ENCODE measurements around the gene KCNK13. TPM values are rescaled to one million over a fixed set of nuclear protein-coding genes. Genes with fewer than 3 reads are reported as not detected.
A peak's percentile ranks its signal among the peaks of the same experiment; 100 is the strongest.
"Not testable (repeated sequence)": the region's sequence is repeated elsewhere in the genome, so short reads cannot be mapped to it uniquely, and the experiment has no call there.

Gene KCNK13
- polyA plus RNA-seq, 3 donors, result 0.15 to 0.23 (median 0.17) TPM

- no peak for DNase-seq (ENCODE audit: extremely low read depth in 1 of 11, low read depth in 9 of 11, low spot score in 4 of 11)
Observed at GRCh38 chr14:90058876-90059458, 2.8 kb upstream of the KCNK13 start.

- peak in 7 of 11 donors; percentile 20 to 53 (median 34) for DNase-seq (ENCODE audit: extremely low read depth in 1 of 11, low read depth in 9 of 11, low spot score in 4 of 11)
Observed at GRCh38 chr14:90060312-90060964, 1.4 kb upstream of the KCNK13 start.

- DNase-seq (ENCODE audit: extremely low read depth in 1 of 11, low read depth in 9 of 11, low spot score in 4 of 11), result no peak
Observed at GRCh38 chr14:90060965-90061684, 669 bp upstream of the KCNK13 start.

- no peak for DNase-seq (ENCODE audit: extremely low read depth in 1 of 11, low read depth in 9 of 11, low spot score in 4 of 11)
Observed at GRCh38 chr14:90062127-90062794, 467 bp downstream of the KCNK13 start.

GRCh38 chr14:90062822-90063539 is 1.2 kb downstream of the KCNK13 start:
- no peak for DNase-seq (ENCODE audit: extremely low read depth in 1 of 11, low read depth in 9 of 11, low spot score in 4 of 11)

- no peak for DNase-seq (ENCODE audit: extremely low read depth in 1 of 11, low read depth in 9 of 11, low spot score in 4 of 11)
Observed at GRCh38 chr14:90072350-90072749, 10.6 kb downstream of the KCNK13 start.

- DNase-seq (ENCODE audit: extremely low read depth in 1 of 11, low read depth in 9 of 11, low spot score in 4 of 11), result no peak
Observed at GRCh38 chr14:90079576-90079975, 17.8 kb downstream of the KCNK13 start.

- DNase-seq (ENCODE audit: extremely low read depth in 1 of 11, low read depth in 9 of 11, low spot score in 4 of 11), result no peak
Observed at GRCh38 chr14:90087433-90087832, 25.6 kb downstream of the KCNK13 start.

GRCh38 chr14:90088176-90088575 is 26.4 kb downstream of the KCNK13 start:
- no peak for DNase-seq (ENCODE audit: extremely low read depth in 1 of 11, low read depth in 9 of 11, low spot score in 4 of 11)

- not testable (repeated sequence) for DNase-seq (ENCODE audit: extremely low read depth in 1 of 11, low read depth in 9 of 11, low spot score in 4 of 11)
Observed at GRCh38 chr14:90089486-90089885, 27.7 kb downstream of the KCNK13 start.

GRCh38 chr14:90091393-90091792 is 29.6 kb downstream of the KCNK13 start:
- DNase-seq (ENCODE audit: extremely low read depth in 1 of 11, low read depth in 9 of 11, low spot score in 4 of 11), result peak in 10 of 11 donors; percentile 6 to 46 (median 28)

- no peak for DNase-seq (ENCODE audit: extremely low read depth in 1 of 11, low read depth in 9 of 11, low spot score in 4 of 11)
Observed at GRCh38 chr14:90093942-90094595, 32.3 kb downstream of the KCNK13 start.

GRCh38 chr14:90095096-90095495 is 33.3 kb downstream of the KCNK13 start:
- DNase-seq (ENCODE audit: extremely low read depth in 1 of 11, low read depth in 9 of 11, low spot score in 4 of 11), result no peak

- DNase-seq (ENCODE audit: extremely low read depth in 1 of 11, low read depth in 9 of 11, low spot score in 4 of 11), result no peak
Observed at GRCh38 chr14:90096566-90096965, 34.8 kb downstream of the KCNK13 start.

- no peak for DNase-seq (ENCODE audit: extremely low read depth in 1 of 11, low read depth in 9 of 11, low spot score in 4 of 11)
Observed at GRCh38 chr14:90103808-90104207, 42.0 kb downstream of the KCNK13 start.

GRCh38 chr14:90105756-90106155 is 44.0 kb downstream of the KCNK13 start:
- peak in 1 of 11 donors; percentile 1 for DNase-seq (ENCODE audit: extremely low read depth in 1 of 11, low read depth in 9 of 11, low spot score in 4 of 11)

GRCh38 chr14:90107789-90108188 is 46.0 kb downstream of the KCNK13 start:
- no peak for DNase-seq (ENCODE audit: extremely low read depth in 1 of 11, low read depth in 9 of 11, low spot score in 4 of 11)

GRCh38 chr14:90109858-90110257 is 48.1 kb downstream of the KCNK13 start:
- no peak for DNase-seq (ENCODE audit: extremely low read depth in 1 of 11, low read depth in 9 of 11, low spot score in 4 of 11)
